Sigmoid colon (tissue), 3 donors: ENCODE data around the gene LITAFD.

Experiments
- CTCF ChIP-seq, 4 experiments: fragments of 450-650 bp in 3 of 4; fragments of 200-600 bp in 1 of 4; IDR thresholded peaks; one replicate each; pipeline ENCODE4 v1.5.1; 2016 to 2019; ENCODE audit warnings: antibody characterized with exemption in 4 of 4, mild to moderate bottlenecking in 3 of 4, moderate library complexity in 2 of 4
- POLR2A ChIP-seq, 2 donors: fragments of 450-650 bp; IDR thresholded peaks; one replicate each; pipeline ENCODE4 v1.6.1; 2016; ENCODE audit warnings: antibody characterized with exemption in 2 of 2, mild to moderate bottlenecking in 2 of 2, moderate library complexity in 2 of 2

GRCh38 chr16:8901320-8901861 is 19.2 kb downstream of the LITAFD start:
- TF ChIP-seq CTCF (IDR thresholded peaks at IDR 0.05) (no peak), POLR2A (IDR thresholded peaks at IDR 0.05) (no peak)
